HG02588 (cell line): ENCODE results near the gene ELOA.

ENCODE experiments used
- ATAC-seq: cut with Tn5 transposase; IDR thresholded peaks from one replicate; pipeline ENCODE4 v1.9.1; 2021; ENCODE audit warnings: mild to moderate bottlenecking, moderate library complexity; ENCODE audit not compliant: unreplicated experiment

Gene ELOA, protein sequence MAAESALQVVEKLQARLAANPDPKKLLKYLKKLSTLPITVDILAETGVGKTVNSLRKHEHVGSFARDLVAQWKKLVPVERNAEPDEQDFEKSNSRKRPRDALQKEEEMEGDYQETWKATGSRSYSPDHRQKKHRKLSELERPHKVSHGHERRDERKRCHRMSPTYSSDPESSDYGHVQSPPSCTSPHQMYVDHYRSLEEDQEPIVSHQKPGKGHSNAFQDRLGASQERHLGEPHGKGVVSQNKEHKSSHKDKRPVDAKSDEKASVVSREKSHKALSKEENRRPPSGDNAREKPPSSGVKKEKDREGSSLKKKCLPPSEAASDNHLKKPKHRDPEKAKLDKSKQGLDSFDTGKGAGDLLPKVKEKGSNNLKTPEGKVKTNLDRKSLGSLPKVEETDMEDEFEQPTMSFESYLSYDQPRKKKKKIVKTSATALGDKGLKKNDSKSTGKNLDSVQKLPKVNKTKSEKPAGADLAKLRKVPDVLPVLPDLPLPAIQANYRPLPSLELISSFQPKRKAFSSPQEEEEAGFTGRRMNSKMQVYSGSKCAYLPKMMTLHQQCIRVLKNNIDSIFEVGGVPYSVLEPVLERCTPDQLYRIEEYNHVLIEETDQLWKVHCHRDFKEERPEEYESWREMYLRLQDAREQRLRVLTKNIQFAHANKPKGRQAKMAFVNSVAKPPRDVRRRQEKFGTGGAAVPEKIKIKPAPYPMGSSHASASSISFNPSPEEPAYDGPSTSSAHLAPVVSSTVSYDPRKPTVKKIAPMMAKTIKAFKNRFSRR

DNA sequence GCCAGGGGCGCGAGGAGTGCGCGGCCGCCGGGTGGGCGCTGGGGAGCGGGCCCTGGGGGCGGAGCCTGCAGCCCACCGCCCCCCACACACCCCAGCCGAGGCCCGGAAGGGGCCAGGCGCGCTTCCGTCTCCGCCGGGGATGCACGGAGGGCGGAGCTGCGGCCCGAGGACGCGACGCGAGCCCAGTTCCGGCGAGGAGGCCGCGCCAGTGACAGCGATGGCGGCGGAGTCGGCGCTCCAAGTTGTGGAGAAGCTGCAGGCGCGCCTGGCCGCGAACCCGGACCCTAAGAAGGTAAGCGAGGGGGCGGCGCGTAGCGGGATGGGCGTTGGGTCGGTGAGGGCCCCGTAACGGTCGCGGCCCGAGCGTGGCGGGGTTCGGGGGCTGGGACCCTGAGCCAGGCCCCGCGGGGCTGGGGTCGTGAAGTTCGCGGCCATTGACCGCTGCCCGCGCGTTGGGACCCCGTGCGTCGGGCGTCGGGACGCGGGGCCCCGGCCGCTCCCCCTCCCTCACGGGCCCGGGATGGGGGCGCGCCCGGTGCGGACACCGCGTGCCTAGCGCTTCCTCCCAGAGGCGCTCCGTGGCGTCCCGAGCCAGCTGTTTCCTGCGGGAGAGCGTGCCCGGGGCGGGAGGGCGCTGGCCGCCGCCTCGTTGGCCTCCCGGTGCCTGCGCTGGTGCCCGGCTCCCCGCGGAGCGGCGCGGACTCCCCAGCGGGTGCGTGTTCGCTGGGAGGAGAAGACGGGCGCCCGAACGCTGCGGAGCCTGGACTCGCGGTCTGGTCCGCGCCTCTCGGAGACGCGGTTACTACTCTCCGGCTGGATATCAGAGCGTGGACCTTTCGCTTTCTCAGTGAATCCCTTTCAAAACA lies at the start of gene ELOA:
Gene ELOA (plus strand): TSS at position 185 of the 866 bp plus-strand sequence. CDS start 33 bp downstream, at position 218.
- ATAC-seq: peak; percentile 80

DNA sequence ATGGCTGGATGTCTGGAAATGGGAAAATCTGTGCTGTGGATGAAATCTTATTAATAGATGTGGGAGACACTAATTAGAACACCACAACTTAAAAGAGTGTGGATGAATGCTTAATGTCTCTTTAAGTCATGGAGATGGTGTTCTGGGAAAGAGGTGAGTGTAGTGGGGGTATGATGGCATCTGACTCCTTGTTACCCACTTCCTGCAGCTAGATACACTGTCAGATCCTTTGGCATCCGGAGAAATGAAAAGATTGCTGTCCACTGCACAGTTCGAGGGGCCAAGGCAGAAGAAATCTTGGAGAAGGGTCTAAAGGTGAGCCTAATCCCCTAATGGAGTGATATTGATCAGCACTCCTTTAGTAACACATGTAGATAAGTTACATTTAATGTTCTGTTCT lies 49.7 kb upstream of the ELOA start:
- ATAC-seq: no peak

DNA sequence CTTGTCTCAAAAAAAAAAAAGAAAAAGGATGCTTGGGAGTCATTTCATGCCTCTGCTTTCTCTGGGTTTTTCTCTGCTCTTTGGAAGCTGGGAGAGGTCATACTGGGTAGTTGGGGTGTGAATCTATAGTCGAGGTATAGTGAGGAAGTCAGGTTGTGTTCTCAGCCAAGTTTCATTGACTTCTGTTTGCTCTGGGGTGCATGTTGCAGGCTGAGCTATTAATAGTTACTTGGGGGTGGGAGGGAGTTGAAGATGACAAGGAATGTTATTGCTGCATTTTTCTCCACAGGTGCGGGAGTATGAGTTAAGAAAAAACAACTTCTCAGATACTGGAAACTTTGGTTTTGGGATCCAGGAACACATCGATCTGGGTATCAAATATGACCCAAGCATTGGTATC lies 48.9 kb upstream of the ELOA start:
- ATAC-seq: no peak

DNA sequence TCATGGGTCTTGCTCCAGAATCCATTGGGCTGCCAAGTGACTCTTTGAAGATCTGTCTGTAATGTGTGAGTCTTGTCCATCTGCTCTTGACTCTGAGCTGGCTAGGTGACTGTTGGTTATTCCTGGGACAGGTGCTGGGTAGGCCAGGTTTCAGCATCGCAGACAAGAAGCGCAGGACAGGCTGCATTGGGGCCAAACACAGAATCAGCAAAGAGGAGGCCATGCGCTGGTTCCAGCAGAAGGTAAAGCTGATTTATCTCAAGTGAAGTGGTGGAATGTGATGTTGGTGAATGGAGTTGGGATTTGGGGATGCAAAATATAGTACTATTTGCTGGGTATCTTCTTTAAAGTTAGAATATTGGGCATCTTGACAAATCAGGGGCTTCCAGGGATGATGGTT lies 47.6 kb upstream of the ELOA start:
- no peak for ATAC-seq

DNA sequence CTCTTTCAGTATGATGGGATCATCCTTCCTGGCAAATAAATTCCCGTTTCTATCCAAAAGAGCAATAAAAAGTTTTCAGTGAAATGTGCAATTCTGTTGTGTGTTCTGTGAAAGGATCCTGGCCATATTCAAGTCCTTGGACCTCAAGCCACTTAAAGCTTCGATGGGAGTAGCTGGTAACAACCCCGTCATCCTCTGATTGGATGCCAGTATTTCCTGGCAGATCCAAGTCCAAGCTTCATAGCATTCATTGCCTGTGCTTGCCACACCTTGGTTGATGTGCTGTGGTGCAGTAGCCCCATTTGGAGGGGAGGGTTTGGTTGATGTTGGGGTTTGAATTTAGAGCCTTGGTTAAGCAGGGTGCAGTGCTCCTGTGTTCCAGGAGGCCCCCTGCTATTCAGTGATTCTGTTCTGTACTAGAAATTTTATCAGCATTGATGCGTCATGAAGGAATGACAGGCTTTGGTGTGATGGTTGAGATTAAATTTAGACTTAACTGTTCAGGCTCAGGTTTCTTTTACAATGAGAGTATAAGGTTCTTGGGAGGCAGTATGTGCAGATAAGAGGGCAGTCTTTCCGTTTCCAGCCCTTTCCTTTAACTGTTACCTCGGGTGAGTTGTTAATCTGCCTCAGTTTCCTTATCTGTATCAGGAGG lies 46.8 kb upstream of the ELOA start:
- ATAC-seq: no peak

DNA sequence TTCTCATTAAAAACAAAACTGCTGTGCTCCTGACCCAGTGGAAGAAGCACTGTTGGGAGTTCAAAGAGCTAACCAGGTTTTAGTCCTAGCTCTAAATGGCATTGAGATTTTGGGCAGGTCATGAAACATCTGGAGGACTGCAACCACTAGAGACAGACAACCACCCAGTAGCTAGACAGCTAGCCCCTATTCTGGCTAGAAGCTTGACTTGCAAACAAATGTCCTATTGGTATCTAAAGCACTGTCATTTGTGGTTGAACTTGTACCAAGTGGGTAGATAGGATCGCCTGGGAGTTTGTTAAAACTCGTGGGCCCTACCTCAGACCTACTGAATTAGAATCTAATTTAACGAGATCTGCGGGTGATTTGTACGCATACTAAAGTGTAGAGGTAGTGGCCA lies 44.8 kb upstream of the ELOA start:
- ATAC-seq: no peak

DNA sequence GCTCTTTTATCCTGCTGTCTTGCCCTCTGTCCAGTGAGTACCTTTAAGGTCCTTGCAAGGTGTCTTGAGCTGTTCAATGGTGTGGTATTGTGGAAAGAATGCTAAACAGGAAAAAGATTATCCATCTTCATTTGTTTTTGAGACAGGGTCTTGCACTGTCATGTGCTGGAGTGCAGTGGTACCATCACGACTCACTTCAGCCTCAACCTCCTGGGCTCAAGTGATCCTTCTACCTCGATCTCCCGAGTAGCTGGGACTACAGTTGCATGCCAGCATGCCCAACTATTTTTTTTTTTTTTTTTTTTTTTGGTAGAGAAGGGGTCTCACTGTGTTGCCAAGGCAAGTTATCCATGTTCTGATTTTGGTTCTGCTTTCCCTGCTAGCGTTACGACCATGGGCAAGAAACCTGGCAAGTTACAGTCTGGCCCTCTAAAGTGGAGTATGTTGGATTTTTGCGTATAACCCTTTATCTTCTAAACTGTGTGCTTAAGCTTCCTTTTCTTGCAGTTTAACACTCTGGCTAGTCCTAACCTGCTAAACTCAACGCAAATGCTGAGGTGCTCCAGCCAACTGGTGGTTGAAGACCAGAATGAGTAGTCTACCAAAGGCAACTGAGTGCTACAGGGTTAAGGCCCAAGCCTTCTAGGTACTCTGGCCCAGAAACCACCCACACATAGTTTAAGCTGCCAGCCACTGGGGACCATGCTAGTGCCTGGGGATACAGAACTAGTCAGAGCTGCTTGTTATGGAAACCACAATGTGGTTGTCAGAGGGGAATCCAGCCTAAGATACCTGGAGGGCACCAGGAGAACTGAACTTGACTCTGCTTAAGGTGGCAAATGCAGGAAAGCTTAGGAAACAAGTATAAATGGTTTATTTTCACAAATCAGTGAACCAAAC lies 43.7 kb upstream of the ELOA start:
- ATAC-seq: no peak

DNA sequence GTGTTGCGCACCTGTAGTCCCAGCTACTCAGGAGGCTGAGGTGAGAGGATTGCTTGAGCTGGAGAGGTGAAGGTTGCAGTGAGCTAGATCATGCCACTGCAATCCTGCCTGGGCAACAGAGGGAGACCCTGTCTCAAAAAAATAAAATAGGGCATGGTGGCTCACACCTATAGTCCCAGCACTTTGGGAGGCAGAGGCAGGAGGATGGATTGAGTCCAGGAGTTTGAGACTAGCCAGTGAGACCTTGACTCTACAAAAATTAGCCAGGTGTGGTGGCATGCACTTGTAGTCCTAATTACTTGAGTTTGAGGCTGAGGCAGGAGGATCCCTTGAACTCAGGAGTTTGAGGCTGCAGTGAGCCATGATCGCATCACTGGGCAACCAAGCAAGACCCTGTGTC lies 42.0 kb upstream of the ELOA start:
- ATAC-seq: no peak

DNA sequence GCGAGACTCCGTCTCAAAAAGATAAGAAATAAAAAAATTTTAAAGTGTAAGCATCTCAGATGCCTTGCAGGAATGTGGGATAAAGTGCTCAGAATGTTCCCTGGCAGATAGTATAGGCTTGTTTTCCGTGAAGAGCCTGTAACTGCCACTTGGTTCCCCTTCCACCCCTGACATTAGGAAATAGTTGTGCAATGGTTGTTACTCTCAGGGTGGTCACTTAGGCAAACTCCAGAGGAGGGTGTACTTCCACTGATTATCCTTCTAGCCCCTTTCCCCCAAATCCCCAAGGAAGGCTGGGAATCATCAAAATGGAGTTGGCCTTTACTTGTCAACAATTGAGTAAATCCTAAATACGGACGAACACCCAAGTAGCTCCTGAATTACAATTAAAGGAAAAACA lies 41.3 kb upstream of the ELOA start:
- ATAC-seq: no peak

DNA sequence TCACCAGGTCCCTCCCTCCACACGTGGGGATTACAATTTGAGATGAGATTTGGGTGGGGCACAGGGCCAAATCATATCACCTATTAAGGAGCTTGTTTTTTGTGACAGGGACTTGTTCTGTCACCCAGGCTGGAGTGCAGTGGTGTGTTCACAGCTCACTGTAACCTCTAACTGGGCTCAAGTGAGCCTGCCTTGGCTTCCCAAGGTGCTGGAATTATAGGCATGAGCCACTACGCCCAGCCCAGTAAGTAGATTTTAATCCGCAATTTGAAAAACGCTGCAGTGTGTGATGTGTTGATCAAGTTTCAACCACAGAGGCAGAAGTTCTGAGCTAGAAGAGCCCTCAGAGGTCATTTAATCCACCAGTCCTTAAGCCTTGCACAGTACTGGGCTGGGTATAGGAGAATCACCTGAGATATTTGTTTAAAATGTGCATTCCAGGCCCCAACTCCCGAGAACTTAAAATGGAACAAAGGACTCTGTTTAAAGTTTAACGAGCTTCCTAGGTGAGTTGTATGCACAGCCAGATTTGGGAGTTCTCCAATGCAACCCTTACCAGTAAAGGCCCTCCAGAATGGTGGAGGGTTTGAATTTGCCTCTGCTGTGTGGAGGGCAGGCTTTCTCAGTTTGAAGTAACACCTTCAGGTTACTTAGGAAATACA lies 38.3 kb upstream of the ELOA start:
- no peak for ATAC-seq

DNA sequence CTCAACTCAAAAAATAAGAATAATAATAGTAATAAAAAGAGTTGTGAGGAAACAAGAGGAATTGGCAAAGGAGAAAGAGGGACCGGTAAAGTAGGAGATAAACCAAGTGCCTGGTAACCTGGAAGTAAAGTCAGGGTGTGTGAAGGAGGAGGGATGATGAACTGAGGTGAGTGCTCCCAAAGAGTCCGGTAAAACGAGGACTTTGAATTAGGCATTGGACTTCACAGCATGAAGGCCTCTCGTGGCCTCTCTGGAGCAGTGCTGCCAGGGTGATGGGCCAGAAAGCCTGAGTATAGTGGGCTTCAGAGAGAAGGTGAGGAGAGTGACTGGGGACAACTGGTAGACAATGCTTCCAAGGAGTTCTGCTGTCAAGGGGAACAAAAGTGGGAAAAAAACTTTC lies 34.0 kb upstream of the ELOA start:
- ATAC-seq: no peak

DNA sequence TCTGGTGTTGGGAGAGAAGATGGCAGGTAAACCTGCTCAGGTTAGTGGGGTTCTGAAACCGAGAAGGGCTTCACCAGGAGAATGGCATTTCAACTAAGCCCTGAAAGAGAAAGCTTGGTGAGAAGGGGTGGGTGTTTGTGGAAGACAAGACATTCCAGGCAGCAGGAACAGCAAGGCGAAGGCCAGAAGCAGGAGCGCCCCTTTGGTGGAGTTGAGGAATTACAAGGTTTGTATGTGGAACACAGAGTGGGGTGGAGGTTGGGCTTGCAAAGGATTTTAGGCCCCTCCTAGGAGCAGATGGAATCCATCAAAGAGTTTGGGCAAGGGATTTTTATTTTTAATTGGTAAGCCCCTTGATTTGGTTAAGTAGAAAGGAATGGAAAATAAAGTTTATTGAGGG lies 24.8 kb upstream of the ELOA start:
- ATAC-seq: no peak

DNA sequence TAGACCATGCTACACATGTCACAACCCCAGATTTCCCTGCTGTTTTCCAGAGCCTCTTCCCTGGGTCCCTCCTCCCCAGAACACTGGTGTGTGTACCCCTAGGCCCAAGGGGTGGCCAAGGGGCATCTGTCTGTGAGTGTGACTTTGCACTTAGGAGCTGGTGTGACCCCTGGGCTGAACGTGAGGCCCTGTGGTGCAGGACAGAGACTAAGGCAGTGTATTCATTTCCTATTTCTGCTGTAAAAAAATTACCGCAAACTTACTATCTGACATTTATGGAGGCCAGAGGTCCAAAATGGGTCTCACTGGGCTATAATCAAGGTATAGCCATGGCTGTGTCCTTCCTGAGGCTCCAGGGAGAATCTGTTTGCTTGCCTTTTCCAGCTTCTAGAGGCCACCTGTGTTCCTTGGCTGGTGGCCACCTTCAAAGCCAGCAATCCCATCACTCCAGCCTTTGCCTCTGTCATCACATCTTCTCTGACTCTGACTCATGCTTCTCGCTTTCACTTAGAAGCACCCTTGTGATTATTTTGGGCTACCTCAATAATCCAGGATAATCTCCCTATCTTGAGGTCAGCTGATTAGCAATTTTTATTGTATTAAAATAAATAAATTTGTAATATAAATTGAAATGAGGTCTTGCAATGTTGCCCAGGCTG lies 24.0 kb upstream of the ELOA start:
- ATAC-seq: no peak

DNA sequence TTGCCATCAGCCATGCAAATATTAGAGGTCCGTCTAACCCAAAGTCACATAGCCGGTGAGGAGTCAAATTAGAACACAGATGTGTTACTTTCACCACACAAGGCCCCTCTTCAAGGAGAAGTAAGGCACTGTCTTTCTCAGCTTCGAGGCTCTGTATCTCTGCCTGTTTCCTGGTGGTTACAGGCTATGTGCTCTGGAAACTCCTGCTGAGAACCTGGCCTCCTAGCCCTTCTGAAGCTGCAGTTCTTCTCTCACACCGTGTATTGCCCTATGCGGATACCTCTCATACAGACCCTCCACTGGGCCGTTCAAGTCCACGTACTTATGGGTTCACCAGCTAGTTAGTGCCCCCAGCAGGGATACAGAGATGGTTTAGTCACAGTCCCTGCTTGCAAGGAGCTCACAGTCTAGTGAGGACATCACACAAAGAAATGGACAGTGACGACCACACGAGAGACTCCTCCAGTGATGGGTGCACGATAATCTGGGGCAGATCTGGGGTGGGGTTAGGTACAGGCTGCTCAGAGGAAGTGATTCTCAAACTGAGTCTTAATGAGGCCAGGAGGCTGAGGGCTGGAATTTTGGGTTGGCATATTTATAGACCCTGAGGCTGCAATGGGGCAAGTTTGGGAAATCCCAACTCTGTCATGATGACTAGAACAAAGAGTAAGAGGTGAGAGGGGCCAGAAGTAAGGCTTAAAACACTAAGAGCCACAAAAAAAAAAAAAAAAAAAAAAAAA lies 22.8 kb upstream of the ELOA start:
- peak; percentile 62 for ATAC-seq

DNA sequence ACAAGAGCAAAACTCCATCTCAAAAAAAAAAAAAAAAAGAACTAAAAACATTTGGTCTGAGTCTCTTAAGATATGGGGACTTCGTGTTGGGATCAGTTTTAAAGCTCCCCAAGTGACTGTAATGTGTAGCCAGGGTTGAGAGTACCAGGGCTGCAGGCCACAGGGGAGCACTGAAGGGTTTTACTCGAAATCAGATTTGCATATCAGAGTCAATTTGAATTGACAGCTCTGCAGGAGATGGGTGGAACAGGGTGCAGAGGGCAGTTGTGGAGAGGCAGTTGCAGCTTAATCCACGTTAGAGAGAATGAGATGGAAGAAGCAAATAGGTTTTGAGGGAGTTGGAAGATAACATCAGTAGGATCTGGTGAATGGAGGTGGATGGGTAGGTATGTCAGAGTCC lies 20.6 kb upstream of the ELOA start:
- no peak for ATAC-seq

DNA sequence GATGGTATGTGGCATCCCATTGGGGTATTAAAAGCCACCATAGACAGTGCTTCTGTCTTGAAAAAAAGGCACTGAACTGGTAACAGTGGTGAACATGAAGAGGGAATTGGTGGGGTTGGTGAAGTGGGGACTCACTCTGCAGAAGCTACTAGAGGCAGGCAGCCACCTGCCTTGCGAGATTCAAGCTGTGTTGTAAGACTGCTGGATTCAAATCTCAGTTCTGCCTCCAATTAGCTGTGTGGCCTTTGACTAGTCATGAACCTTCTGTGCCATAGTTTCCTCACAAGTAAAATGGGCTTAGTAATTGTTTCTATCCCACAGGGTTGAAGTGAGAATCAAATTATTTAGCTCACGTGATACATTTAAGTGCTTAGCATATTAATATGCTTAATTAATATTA lies 16.6 kb upstream of the ELOA start:
- no peak for ATAC-seq

DNA sequence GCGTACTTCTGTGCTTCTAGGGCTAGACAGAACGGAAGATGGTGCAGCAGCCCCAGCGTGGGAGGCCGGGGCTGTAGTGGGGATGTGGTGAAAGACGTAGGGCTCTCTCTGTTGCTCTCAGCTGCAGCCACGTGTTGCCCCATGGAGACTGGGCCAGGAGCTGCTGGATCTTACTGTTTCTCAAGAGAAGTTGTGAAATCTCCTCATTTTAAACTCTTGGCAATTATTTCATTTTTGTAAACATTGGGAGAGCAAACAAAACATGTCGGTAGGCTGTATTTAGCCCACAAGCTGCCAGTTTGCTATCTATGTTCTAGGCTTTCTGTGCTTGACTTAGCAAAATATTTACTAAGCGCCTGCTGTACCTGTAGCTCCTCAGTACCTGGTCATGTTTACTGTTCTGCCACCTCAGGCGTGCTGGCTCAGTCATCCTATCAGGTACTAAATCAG lies 15.9 kb upstream of the ELOA start:
- ATAC-seq: no peak
